Measurements from ENCODE around the gene FUT8.

FUT8 gene

DNA sequence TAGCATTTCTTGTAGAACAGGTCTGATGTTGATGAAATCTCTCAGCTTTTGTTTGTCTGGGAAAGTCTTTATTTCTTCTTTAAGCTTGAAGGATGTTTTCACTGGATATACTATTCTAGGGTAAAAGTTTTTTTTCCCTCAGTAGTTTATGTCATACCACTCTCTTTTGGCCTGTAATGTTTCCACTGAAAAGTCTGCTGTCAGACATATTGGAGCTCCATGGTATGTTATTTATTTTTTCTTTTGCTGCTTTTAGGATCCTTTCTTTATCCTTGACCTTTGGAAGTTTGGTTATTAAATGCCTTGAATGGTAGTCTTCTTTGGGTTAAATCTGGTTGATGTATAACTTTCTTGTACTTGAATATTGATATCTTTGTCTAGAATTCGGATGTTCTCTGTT is 306.1 kb downstream of the FUT8 start:
- no peak for DNase-seq

DNA sequence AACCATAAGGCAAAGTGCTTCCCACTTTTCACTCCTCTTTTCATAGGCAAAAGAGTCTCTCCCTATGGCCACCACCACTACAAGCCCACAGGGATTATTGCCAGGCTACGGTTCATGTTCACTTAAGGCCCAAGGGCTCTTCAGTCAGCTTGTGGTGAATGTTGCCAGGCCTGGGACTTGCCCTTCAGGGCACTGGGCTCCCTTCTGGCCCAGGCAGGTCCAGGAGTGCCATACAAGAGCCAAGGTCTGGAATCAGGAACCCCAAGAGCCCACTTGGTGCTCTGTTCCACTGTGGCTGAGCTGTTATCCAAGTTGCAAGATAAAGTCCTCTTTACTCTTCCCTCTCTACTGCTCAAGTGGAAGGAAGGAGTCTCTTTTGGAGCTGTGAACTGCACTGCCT is 307.6 kb downstream of the FUT8 start:
- DNase-seq = no peak

DNA sequence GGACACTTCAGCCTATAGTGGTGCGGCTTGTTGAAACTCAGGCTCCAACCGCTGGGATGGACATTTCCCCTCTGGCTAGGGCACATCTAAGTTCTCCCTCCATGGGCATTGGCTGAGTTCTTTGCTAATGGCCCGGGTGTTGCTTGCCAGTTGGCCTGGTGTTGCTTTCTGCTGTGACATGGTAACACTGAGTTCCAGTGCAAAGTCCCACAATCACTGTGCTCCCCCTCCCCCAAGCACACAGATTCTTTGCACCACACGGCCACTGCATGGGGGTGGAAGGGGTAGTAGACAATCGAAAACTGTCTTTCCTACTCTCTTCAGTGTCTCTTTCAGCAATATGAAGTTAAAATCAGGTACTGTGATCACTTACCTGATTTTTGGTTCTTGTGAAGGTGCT is 308.2 kb downstream of the FUT8 start:
- DNase-seq = no peak

DNA sequence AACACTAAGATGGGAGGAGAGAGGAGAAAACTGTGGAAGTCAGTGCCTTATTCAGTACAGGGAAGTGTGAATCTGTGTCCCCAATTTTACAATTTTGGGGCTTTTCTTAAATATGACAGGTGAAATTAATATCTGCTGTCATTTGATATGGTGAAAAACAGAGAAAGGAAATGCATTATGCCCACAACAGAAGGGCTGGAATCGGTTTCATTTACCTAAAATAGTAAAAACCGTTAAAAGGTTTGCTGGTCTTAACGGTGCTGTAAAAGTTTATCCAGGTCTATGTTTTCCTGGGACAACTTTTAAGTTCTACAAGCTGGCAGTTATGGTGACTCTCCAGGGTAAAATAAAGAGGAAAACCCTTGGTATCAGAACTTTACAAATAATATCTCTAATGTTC is 310.8 kb downstream of the FUT8 start:
- no peak for DNase-seq

DNA sequence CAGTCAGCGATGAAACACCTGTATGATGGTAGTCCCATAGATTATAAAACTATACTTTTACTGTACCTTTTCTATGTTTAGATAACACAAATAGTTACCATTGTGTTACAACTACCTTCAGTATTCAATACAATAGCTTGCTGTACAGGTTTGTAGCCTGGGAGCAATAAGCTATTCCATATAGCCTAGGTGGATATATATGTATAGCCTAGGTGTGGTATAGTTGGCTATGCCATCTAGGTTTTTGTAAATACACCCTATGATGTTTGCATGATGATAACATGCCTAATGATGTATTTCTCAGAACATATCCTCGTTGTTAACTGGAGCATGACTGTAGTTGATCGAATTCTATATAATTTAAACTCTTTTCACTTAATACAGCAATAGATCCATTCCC is 316.1 kb downstream of the FUT8 start:
- no peak for DNase-seq

DNA sequence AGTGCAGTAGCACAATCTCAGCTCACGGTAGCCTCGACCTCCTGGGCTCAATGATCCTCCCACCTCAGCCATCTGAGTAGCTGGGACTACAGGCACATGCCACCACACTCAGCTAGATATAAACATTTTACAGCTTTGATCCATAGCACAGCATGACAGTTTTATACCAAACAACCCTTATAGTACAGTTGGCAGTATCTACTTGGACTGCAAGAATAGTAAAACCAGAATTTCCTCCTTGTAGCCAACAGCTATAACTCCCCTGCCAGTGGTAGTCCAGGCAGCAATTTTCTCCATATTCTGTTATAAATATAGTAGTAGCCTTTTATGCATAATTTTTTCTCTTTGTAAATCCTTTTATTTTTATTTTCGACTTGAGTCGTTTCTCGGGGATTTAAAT is 317.0 kb downstream of the FUT8 start:
- DNase-seq = no peak

DNA sequence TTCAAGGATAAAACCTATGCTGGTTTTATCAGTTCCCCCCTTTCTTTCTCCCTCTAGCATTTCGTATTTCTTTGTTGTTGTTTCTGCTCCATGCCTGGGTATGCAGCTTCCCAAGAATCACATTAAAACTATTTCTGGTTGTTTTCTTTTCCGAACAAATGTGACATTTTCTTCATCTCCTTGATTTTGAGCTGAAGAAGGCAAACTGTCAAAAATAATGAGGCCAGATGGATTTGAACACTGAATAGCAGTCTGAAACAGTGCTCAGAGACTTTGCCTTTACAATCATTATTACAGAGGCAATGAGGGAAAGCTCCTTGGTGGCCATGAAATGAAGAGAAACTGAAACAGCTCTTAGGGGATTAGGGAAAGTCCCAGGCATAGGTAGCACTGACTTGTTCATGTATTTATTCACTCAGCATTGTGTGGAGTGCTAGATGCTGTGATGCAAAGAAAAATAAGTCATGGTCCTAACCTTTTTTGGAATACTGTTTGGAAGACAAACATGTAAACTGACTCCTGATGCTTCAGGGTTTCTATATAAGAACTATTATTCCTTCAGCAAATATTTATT is 319.5 kb downstream of the FUT8 start:
- no peak for DNase-seq

DNA sequence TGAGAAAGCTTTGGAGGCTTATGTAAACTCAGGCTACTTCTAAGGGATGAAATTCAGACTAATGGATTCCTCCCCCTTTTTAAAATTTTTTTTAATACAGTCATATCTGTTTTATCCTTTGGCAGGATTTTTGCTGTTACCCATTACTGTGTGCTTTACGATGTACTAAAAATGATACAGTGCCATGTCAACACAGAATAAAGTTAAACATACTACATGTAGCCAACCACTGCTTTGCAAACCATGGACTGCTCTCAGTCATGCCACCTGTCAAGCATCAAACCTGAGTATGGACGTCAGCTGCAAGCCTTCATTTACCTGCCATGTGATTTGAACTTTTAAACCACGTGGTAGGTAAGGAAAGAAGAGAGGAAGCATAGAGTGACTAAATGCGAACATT is 325.8 kb downstream of the FUT8 start:
- no peak for DNase-seq

DNA sequence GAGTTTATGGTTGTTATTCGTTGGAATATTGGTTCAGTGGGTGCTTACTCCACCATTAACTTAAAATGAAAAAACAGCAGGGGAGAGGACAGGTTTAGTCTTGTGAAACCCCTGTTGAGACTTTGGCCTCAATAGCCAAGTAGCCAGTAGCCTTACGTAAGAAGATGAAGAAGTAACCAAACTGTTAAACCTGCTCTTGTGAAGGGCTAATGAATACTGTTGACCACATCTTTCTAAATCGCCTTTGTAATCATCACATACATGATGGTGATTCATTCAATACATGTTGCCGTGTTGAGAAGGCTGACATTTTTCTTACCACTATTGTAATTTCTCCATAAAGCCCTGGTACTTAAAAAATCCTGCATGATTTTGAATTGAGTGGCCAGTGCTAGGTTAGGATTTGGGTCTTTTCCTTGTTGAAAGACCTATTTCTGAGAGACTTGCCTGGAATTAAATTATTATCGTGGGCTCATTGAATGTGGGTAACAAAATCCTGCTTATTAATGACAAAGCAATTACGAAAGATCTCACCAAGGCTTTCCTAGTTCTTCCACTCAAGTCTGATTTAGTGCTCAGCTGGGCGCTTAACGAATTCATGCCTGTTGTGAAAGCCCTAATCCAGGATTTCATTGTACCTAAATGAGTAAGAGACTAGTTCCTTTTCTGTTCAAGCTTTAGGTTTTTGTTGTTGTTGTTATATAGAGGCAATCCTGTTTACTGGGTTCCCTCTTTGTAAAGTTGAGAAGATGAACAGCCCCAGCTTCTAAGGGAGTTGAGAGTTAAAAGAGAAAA is 333.1 kb downstream of the FUT8 start:
- DNase-seq = no peak

DNA sequence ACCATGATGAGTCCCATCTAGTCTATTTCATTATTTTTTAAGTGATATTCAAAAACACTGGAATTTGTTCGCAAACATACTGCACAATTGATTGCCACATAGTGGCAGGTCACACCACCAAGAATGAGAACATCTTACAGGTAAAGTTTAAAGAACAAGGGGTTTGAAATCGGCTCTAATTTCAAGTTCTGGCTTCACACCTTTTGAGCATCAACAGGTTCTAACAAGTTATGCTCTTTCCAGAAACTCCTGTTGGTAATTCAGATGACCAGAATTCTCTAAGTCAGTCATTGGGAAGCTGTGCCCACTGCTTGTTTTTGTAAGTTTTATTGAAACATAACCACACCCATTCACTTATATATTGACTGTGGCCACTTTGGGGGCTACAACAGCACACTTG is 336.3 kb downstream of the FUT8 start:
- DNase-seq = no peak

DNA sequence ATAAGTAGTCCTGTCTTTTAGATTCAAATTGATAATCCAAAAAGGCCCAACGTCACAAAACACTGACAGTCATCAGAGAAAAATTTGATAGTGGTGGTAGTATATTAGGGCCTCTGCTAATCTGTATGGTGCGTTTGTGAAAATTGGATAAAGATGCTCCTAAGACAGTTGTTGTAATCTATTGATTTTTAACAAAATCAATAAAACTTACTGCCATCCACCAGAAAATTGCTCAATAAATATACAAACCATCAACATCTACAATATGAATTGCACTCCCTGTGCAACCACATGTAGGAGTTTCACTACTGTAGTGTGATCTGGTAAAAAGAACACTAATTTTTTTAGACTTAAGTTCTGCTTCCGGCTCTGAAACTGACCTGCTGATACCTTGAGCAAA is 336.8 kb downstream of the FUT8 start:
- no peak for DNase-seq

DNA sequence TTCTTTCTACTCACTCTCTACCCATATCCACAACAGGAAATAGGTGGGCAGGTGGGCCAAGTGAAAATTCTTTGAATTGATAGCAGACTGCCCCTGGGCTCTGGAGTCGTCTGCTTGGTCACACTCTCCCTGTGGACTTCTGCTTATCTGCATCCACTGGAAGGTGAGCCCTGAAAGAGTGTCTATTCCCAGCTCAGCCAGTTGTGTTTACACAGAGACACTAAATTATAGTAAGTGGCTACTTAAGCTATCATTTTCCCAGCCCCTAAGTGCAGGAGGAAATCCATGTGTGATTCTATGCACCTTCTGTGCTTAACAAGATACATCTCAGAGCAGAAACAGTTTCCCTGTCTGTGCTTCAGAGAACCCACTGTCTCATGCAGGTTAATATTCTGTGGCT is 338.4 kb downstream of the FUT8 start:
- DNase-seq = no peak

DNA sequence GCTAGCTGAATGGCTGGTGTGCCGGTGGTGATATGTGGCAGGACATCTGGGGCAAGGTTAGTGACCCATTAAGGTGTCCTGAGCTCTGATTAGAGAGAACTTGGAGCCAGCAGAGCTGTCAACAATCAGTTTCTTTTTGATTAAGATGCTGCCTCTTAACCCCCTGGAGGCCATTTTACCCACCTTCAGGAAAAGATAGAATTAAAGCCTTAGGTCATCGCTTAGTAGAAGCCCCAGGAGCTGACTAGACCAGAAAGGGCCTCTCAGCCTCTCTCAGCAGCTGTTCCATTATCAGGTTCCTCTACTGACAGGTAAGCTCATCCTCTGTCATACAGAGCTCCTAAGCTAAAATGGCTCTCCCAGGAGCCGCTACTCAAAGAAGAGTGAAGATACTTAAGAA is 339.0 kb downstream of the FUT8 start:
- DNase-seq = no peak

DNA sequence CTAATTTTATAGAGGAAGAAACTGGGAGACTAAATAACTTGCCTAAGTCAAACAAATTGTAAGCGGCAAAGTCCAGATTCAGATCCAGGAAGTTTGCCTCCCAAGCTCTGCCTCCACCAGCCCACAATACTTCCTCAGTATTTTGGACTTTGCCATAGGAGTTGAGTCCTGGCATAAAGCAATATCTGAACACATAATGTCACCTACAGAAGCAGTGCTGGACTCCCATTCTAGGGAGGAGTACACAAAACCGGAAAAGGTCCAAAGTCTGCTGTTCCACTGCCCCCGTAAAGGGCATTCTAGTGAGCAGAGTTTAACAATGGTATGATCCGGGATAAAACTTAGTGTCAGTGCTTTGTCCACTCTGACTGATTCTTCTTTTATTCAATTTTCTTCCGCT is 340.5 kb downstream of the FUT8 start:
- no peak for DNase-seq

DNA sequence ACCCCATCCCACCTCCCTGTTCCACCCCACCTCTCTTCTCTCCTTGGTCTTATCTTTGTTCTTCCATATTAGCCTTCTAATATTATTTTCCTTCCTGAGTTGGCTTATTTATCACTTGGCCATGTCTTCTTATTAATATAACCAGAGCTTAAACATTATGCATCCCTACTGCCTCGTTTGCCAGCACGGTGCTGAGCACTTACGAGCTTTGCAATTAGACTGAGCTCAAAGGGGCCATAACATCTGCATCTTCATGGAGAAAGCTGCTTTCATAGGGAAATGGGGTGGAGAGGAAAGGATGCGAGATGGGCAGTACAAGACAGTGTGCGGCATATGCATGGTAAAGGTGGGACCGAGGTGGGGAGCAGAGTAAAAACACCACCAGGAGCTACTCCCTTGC is 342.8 kb downstream of the FUT8 start:
- DNase-seq = no peak

DNA sequence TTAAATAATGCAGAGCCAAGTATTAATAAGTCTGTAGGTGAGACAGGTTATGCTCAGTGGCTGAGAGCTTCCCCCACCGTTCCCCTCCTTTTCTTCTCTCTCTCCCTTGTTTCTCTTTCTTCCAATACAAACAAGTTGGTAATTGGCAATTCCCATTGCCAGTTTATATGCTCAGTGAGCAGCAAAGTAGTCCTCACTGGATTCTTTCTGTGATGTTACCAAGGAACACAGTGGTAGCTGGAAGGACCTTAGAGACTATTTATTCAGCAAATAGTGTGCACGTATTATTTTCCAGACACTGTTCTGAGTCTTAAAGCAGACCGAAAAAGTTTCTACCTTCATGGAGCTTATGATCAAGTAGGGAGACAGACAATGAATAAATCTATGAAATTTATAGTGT is 344.4 kb downstream of the FUT8 start:
- no peak for DNase-seq

DNA sequence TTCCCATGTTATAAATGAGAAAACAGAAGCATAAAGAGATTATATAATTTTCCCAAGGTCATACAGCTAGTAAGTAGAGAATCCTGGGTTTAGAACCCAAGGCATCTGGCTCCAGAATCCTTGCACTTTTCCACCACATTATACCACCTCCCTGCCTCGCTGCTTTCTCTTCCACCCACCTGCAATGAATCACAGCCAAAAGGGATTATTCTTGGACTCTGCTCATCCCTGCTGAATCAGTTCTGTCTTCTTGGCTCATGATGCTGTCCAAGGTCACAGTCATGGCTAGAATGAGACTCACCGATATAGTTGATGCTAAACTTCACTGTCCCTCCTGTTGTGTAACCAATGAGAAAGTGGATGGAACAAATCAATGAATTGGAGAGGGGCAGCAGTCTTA is 356.6 kb downstream of the FUT8 start:
- DNase-seq = no peak

DNA sequence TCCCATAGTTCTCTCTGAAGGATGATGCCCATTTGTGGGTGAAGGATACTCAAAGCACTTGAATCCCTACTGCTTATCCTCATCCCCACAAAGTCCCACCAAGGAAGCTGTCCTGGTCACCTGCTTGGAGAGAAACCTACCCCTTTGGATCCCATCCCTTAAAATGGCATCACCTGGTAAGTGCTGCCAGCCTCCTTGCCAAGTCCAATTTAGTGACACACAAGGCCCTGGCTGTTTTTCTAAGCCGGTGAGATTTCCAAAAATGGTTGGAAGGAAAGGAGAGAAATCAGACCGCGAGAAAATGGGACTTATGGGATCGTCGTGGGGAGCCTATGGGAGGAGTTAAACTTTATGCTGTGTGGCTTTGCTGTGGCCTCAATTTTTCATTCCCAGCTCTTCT is 358.2 kb downstream of the FUT8 start:
- no peak for DNase-seq

DNA sequence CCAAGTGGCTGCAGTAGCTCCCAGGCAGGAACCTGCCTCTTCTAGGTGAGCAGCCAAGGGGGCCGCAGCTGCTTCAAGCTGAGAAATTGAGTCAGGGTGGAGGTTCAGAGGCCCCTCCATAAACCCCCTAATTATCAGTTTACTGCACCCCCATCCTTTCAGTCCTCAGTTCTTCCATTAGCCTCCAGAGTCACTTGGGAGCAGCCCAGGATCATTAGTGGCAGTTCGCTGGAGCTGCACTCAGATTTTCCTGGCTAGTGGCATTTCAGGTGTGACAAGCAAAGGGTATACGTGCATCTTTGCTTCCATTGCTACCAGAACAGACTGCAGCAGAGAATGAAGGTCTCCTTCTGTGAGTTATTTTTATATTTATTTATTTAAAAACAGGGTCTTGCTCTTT is 358.7 kb downstream of the FUT8 start:
- DNase-seq = no peak

DNA sequence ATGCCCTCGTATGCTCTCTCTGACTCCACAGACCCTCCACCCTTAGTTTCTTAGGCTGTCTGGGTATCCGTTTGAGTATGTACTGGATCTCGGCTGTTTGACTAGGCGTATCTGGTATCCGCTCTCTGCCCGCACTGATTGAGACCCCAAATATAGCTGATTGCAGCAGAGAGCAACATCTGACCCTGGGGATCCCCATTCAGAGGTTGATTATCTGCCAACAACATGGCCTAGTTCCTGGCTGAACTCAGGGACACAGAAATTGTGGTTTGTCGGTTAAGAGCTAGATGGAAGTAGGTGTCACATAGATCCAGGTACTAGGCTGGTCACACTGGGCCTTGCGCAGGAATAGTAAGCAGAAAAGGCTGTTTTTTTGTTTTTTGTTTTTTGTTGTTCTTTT is 359.9 kb downstream of the FUT8 start:
- DNase-seq = no peak

DNA sequence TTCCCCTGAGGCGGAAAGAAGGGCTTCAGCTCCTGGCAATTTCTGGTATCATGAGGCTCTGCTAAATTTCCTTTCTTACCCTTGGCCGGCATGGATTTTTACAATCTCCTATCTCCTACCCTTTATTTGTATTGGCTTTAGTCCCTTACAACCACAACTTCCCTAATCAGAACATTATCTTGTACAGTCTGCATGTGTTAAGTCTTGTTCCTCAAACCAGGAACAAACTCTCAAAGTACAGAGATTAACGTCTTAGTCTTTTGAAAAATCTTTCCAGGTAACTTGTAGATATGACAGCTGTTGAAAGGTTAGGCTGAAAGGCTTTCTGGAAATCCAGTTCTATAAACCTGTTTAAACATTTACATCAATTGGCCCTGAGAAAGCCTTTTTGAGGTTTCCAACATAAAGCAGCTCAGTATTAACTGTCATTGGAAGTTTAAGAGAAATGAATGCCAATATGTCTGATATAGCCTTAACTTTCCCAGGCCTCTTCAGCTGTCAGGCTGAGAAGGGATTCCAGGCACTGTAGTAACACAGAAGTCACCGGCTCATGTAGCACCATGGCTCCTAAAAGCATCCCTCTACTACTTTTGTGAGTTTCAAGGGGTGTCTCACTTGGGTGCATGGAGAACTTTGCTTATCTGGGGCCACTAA is 360.5 kb downstream of the FUT8 start:
- no peak for DNase-seq

DNA sequence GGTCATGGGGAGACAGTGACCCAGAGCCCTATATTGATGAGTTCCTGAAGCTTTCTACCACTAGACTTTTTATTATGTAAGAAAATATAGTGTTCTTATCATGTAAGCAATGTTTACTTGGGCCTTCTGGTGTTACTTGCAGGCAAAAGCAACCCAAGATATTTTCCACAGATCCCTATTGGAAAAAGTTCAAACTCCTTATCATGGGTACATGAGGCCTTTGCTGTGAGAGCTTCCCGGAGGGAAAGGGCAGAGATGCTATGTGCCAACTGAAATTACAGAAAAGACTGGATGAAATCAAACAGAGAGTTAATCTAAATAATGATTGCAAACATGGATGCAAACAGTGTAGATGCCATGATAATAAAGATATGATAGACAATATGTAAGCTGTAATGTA is 361.5 kb downstream of the FUT8 start:
- DNase-seq = no peak

DNA sequence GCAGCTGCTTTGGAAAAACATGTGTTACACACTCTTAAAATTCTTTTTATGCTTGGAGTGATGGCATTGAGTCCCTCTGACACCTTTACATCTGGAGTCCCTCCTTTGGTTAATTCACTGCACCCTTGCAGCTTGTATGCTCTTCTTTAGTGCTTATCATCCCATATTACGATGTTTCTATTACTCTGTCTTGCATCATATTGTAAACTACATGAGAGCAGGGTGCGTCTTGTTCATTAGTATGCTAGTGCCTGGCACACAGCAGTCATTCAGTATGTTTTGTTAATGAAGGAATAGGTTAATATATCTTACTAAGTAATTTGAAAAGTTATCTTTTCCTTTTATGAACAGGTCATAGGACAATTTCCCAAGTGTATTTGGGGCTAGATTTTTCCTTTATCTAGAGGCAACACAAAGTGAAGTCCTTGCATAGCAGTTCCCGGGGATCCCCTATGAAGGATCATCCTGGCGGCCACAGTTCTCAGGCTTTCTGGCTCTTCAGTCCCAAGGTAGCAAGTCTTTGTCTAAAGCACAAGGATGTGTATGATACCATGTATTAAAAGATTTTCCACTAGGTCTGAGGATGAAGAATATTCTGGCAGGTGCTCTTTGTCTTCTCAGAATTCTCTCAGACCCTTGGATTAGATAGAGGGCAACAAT is 363.8 kb downstream of the FUT8 start:
- DNase-seq = no peak

DNA sequence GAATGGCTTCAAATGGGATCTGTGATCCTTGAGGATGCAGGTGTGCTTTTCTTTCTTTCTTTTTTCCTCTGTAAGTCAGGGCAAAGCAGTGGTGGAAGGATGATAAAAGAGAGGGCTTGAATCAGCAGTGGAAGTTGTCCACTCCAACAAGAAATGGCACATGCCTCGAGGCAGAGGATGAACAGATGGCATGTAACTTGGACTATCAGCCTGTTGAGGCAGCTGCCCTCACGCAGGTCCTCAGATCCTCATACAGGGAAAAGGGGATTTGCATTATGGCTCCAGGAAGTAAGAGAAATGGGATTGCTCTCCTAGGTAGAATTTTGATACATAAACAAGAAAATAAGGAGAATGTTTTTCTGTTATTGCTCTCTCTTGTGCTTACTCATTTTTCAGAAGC is 368.0 kb downstream of the FUT8 start:
- DNase-seq = no peak

All from activated T-cell treated with anti-CD3 and anti-CD28 coated beads, Interleukin-2, amount 50 U/mL, for 48 hours (primary cell).